ENCODE data around the gene HINT3.

HINT3 gene

DNA sequence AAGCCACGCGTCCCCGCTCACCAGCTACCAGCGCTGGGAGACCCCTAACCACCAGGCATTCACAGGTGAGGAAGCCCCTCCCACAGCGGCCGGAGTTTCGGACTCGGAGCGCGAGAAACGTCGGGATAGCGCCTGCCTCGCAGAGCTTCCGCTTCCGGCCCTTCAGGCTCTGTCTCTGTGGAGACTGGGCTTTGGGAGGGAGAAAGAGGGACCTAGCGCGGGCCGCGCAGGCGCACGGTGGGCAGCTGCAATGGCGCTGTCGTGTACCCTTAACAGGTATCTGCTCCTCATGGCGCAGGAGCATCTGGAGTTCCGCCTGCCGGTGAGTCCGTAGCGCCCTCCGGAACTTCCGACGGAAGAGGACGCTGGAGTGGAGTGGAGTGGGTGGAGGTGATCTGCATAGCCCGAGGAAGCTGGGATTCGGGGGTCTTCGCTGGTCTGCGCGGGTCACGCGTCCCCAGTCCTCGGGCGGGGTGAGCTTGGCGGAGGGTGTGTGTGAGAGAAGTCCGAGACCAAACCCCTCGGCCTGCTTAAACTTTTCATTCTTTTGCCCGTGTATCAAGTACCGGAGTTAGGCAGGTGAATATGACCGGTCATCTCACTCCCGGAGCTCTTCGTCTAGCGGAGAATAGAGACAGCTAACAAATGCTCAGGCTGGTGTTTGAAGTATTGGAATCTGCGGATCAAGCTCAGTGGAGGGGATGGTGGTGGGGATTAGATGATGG, 29.9 kb downstream of the HINT3 start, which contains the start of gene TRMT11:
TRMT11 (plus strand) TSS at position 240 of the 725 bp plus-strand sequence; CDS start at position 251, 11 bp downstream.
- DNase-seq (ENCODE audit: low read depth): peak; percentile 81
- TF ChIP-seq, protein P1, sequence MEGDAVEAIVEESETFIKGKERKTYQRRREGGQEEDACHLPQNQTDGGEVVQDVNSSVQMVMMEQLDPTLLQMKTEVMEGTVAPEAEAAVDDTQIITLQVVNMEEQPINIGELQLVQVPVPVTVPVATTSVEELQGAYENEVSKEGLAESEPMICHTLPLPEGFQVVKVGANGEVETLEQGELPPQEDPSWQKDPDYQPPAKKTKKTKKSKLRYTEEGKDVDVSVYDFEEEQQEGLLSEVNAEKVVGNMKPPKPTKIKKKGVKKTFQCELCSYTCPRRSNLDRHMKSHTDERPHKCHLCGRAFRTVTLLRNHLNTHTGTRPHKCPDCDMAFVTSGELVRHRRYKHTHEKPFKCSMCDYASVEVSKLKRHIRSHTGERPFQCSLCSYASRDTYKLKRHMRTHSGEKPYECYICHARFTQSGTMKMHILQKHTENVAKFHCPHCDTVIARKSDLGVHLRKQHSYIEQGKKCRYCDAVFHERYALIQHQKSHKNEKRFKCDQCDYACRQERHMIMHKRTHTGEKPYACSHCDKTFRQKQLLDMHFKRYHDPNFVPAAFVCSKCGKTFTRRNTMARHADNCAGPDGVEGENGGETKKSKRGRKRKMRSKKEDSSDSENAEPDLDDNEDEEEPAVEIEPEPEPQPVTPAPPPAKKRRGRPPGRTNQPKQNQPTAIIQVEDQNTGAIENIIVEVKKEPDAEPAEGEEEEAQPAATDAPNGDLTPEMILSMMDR (conservative IDR thresholded peaks at IDR 0.05; ENCODE audit: low read length): no peak
- H3K4me3 ChIP-seq (ENCODE audit: low read length): peak within 1 kb of the TSS; percentile 97

DNA sequence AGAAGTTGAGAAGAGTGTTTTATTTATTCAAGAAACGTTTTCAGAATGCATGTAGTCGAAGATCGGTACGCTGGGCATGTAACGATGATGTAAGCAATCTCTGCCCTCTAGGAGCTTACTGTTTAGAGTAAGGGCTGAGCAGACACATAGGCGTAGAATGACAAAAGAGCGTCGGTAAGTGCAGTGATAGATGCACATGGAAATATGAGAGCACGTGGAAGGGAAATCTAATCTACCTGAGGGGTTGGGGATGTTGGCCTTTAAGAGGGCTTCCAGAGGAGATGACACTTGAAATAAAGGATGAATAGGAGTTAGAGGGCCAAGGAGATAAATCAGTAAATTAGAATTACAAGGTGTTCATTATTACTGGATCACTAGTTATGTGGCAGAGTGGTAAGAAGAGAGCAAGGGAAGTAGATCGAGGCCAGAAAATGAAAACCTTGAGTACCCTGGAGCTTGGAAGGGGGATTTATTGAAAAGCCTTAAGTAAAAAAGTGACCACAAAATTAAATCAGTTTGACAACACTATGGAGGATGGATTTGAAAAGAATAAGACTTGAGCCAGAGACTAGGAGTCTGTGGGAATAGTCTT, 30.6 kb downstream of the HINT3 start:
- H3K4me3 ChIP-seq (ENCODE audit: low read length): peak overlapping the region; percentile 97
- peak; percentile 8 for DNase-seq (ENCODE audit: low read depth)
- TF ChIP-seq, protein P1 (conservative IDR thresholded peaks at IDR 0.05; ENCODE audit: low read length): no peak

DNA sequence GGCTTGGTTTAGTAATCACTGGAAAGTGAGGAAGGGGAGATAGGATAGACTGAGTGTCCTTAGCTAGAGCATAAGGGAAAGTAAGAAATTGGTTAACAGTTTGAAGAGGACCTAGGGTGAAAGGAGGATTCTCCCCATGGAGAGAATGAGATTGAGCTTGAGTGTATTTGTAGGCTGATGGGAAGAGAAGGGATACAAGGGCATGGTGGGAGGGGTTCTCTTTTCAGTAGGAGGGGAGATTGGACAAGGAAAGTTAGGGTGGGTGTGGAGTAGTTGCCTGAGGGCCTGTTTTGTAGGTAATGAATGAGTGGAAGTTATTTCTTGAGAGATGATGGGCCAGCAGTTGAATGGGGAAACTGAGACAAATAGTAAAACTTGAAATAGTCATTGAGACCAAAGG, 31.7 kb downstream of the HINT3 start:
- no peak overlapping the region for H3K4me3 ChIP-seq (ENCODE audit: low read length)
- TF ChIP-seq, protein P1 (conservative IDR thresholded peaks at IDR 0.05; ENCODE audit: low read length): no peak
- no peak for DNase-seq (ENCODE audit: low read depth)

DNA sequence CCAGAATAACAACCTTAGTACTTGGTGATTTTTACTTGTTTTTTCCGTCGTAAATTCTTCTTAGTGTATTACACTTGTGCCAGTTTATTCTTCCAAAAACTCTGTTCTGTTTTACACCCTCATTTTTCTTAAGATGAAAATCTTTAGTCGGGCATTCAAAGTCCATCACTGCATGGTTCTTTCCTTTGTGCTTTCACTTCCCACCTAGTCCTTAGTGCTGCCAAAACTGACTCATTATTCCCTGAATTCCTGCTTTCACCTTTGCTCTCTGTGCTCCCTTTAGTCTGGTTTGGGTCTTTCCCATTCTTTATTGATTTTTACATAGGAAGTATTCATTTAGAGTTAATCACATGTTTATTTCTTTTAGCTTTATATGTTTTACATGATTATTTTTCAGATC, 33.1 kb downstream of the HINT3 start:
- H3K4me3 ChIP-seq (ENCODE audit: low read length): no peak overlapping the region
- no peak for DNase-seq (ENCODE audit: low read depth)
- TF ChIP-seq, protein P1 (conservative IDR thresholded peaks at IDR 0.05; ENCODE audit: low read length): no peak

- no peak overlapping the region for H3K4me3 ChIP-seq (ENCODE audit: low read length)
These were observed 35.1 kb downstream of the HINT3 start for GRCh38 chr6:125991653-125992052.

DNA sequence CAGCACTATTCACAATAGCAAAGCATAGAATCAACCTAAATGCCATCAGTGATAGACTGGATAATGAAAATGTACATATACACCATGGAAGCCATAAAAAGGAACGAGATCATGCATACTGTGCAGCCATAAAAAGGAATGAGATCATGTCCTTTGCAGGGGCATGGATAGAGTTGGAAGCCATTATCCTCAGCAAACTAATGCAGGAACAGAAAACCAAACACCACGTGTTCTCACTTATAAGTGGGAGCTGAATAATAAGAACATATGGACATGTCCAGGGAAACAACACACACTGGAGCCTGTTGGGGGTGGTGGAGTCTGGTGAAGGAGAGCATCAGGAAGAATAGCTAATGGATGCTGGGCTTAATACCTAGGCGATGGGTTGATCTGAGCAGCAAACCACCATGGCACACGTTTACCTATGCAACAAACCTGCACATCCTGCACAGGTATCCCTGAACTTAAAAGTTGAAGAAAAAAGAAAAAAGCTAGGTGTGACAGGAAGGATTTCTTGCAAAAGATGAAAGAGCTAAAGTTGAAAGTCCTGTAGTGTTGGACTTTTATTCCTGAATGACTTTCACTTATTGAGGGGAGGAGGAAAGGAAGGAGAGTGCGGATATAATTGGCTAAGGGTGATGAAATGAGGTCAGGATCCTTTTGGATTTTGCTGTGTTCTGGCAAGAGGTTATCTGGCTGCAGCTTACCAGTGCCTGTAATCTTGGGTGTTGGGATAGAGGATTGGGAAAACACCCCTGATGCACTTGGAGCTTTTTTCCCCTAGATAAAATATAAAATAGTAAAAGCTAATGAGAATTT, 38.3 kb downstream of the HINT3 start:
- no peak for DNase-seq (ENCODE audit: low read depth)
- TF ChIP-seq, protein P1 (conservative IDR thresholded peaks at IDR 0.05; ENCODE audit: low read length): no peak
- no peak overlapping the region for H3K4me3 ChIP-seq (ENCODE audit: low read length)

More at GRCh38 chr6:125991653-125992052, 35.1 kb downstream of the HINT3 start:
- TF ChIP-seq, protein P1 (conservative IDR thresholded peaks at IDR 0.05; ENCODE audit: low read length): no peak
- no peak for DNase-seq (ENCODE audit: low read depth)

Measured in AG10803 (cell line).